ENCODE data around the gene RRAGC.

Gene RRAGC

DNA sequence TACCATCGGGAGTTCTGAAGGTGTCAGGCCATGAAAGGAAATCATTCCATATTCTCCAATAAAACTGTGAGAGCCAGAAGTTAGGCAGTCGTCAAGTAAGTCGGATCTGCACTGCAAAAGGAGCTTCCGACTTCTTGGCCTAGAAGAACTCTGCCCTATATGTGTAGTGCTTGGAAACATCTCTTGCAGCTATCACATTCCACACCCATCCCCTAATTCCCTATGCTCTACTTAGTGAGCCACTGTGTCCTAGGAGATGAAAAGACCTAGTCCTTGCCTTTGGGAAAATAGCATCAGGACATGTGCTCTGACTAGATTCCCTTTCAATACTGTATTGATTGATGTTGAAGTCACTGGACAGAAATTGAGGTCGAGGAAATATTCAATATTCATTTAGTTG is 30.0 kb upstream of the RRAGC start (continued):
- TF ChIP-seq, protein P1, sequence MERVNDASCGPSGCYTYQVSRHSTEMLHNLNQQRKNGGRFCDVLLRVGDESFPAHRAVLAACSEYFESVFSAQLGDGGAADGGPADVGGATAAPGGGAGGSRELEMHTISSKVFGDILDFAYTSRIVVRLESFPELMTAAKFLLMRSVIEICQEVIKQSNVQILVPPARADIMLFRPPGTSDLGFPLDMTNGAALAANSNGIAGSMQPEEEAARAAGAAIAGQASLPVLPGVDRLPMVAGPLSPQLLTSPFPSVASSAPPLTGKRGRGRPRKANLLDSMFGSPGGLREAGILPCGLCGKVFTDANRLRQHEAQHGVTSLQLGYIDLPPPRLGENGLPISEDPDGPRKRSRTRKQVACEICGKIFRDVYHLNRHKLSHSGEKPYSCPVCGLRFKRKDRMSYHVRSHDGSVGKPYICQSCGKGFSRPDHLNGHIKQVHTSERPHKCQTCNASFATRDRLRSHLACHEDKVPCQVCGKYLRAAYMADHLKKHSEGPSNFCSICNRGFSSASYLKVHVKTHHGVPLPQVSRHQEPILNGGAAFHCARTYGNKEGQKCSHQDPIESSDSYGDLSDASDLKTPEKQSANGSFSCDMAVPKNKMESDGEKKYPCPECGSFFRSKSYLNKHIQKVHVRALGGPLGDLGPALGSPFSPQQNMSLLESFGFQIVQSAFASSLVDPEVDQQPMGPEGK (CRISPR knock-in tag; IDR thresholded peaks at IDR 0.05; ENCODE audit: borderline replicate concordance), result no peak
- TF ChIP-seq, protein P2, sequence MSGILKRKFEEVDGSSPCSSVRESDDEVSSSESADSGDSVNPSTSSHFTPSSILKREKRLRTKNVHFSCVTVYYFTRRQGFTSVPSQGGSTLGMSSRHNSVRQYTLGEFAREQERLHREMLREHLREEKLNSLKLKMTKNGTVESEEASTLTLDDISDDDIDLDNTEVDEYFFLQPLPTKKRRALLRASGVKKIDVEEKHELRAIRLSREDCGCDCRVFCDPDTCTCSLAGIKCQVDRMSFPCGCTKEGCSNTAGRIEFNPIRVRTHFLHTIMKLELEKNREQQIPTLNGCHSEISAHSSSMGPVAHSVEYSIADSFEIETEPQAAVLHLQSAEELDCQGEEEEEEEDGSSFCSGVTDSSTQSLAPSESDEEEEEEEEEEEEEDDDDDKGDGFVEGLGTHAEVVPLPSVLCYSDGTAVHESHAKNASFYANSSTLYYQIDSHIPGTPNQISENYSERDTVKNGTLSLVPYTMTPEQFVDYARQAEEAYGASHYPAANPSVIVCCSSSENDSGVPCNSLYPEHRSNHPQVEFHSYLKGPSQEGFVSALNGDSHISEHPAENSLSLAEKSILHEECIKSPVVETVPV (CRISPR knock-in tag; IDR thresholded peaks at IDR 0.05), result no peak
- TF ChIP-seq RARB (CRISPR knock-in tag; IDR thresholded peaks at IDR 0.05) (no peak), OSR1 (CRISPR knock-in tag; IDR thresholded peaks at IDR 0.05) (no peak), ZNF70 (CRISPR knock-in tag; IDR thresholded peaks at IDR 0.05) (no peak), ISL1 (CRISPR knock-in tag; IDR thresholded peaks at IDR 0.05) (no peak), ZC3H10 (CRISPR knock-in tag; IDR thresholded peaks at IDR 0.05) (no peak), PPARA (CRISPR knock-in tag; IDR thresholded peaks at IDR 0.05; ENCODE audit: borderline replicate concordance) (no peak)

DNA sequence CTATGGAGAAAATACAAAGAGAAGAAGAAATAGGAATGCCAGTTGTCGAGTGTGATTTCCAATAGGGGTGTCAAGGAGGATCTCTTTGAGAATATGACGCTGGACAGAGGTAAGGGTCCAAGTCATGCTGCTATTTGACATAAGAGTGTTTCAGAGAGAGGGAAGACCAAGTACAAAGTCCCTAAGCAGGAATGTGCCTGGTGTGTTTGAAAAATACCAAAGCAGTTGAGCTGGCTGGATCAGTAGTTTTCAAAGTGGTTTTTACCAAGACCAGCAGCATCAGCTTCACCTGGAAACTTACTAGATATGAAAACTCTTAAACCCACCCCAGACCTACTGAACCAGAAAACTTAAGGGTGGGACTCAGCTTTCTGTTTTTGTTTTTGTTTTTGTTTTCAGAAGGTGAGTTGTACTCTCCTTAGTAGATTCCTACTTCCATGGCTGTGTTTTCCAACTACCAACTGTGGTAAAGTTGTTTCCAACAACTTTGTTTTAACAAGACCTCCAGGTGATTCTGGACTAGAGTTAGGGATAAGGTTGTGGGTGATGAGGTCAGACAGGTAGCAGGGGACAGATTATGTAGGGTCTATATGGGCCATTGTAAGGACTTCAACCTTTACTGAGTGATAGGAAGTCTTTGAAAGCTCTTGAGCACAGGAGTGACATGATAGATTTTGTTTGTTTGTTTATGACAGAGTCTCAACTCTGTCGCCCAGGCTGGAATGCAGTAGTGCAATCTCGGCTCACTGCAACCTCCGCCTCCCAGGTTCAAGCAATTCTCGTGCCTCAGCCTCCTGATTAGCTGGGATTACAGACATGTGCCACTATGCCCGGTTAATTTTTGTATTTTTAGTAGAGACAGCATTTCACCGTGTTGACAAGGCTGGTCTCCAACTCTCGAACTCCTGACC is 29.1 kb upstream of the RRAGC start:
- ATAC-seq, result no peak
- TF ChIP-seq, protein P3, sequence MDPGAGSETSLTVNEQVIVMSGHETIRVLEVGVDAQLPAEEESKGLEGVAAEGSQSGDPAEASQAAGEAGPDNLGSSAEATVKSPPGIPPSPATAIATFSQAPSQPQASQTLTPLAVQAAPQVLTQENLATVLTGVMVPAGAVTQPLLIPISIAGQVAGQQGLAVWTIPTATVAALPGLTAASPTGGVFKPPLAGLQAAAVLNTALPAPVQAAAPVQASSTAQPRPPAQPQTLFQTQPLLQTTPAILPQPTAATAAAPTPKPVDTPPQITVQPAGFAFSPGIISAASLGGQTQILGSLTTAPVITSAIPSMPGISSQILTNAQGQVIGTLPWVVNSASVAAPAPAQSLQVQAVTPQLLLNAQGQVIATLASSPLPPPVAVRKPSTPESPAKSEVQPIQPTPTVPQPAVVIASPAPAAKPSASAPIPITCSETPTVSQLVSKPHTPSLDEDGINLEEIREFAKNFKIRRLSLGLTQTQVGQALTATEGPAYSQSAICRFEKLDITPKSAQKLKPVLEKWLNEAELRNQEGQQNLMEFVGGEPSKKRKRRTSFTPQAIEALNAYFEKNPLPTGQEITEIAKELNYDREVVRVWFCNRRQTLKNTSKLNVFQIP (CRISPR knock-in tag; IDR thresholded peaks at IDR 0.05; ENCODE audit: borderline replicate concordance, low read depth), result no peak
- TF ChIP-seq ZFP3 (CRISPR knock-in tag; IDR thresholded peaks at IDR 0.05) (no peak), TSHZ2 (CRISPR knock-in tag; IDR thresholded peaks at IDR 0.05) (no peak), CREB5 (CRISPR knock-in tag; IDR thresholded peaks at IDR 0.05; ENCODE audit: low read depth) (no peak), ARNTL (CRISPR knock-in tag; IDR thresholded peaks at IDR 0.05; ENCODE audit: borderline replicate concordance, low read depth) (no peak), GLIS3 (CRISPR knock-in tag; IDR thresholded peaks at IDR 0.05) (no peak), OSR1 (CRISPR knock-in tag; IDR thresholded peaks at IDR 0.05) (no peak), ZNF8 (CRISPR knock-in tag; IDR thresholded peaks at IDR 0.05) (no peak), ZC3H10 (CRISPR knock-in tag; IDR thresholded peaks at IDR 0.05) (no peak), ZNF70 (CRISPR knock-in tag; IDR thresholded peaks at IDR 0.05) (no peak), BACH2 (CRISPR knock-in tag; IDR thresholded peaks at IDR 0.05; ENCODE audit: borderline replicate concordance) (no peak), PPARA (CRISPR knock-in tag; IDR thresholded peaks at IDR 0.05; ENCODE audit: borderline replicate concordance) (no peak), TOX (CRISPR knock-in tag; IDR thresholded peaks at IDR 0.05; ENCODE audit: borderline replicate concordance) (no peak), RARB (CRISPR knock-in tag; IDR thresholded peaks at IDR 0.05) (no peak), ZNF565 (CRISPR knock-in tag; conservative IDR thresholded peaks at IDR 0.05; ENCODE audit: low read depth) (no peak), ESRRG (CRISPR knock-in tag; IDR thresholded peaks at IDR 0.05) (no peak), ZFP30 (CRISPR knock-in tag; IDR thresholded peaks at IDR 0.05) (no peak), CSDC2 (CRISPR knock-in tag; IDR thresholded peaks at IDR 0.05) (no peak)
- TF ChIP-seq, protein P2 (CRISPR knock-in tag; IDR thresholded peaks at IDR 0.05), result no peak
